GM19351 (cell line): ENCODE results near the gene SYPL2.

Experiments
- ATAC-seq: cut with Tn5 transposase; IDR thresholded peaks from one replicate; pipeline ENCODE4 v1.9.1; 2021; ENCODE audit warnings: mild to moderate bottlenecking, moderate library complexity; ENCODE audit not compliant: unreplicated experiment

SYPL2 gene

GRCh38 chr1:109490029-109490933 lies 23.9 kb downstream of the SYPL2 start:
- no peak for ATAC-seq

GRCh38 chr1:109490934-109491302 lies 24.6 kb downstream of the SYPL2 start:
- ATAC-seq, result no peak

GRCh38 chr1:109491372-109491771 lies 25.0 kb downstream of the SYPL2 start:
- no peak for ATAC-seq

GRCh38 chr1:109492779-109493178 lies 26.4 kb downstream of the SYPL2 start:
- no peak for ATAC-seq

GRCh38 chr1:109493227-109493626 lies 26.9 kb downstream of the SYPL2 start:
- no peak for ATAC-seq

- peak; percentile 86 for ATAC-seq
Measured at GRCh38 chr1:109493805-109494539, 27.6 kb downstream of the SYPL2 start, which contains the start of gene CYB561D1. Gene CYB561D1 (plus strand): TSS chr1:109494094. CDS start chr1:109494140, 46 bp downstream.

GRCh38 chr1:109495738-109496137 lies 29.4 kb downstream of the SYPL2 start:
- ATAC-seq, result no peak

GRCh38 chr1:109497449-109498160 lies 31.3 kb downstream of the SYPL2 start:
- no peak for ATAC-seq

- no peak for ATAC-seq
Measured at GRCh38 chr1:109498161-109498801, 31.9 kb downstream of the SYPL2 start.

GRCh38 chr1:109499081-109499480 lies 32.7 kb downstream of the SYPL2 start:
- ATAC-seq, result no peak

GRCh38 chr1:109499661-109500536 lies 33.6 kb downstream of the SYPL2 start:
- ATAC-seq, result no peak

GRCh38 chr1:109500941-109501381 lies 34.6 kb downstream of the SYPL2 start:
- ATAC-seq, result no peak

GRCh38 chr1:109501644-109502363 lies 35.5 kb downstream of the SYPL2 start:
- ATAC-seq, result no peak

- ATAC-seq, result no peak
Measured at GRCh38 chr1:109502364-109502851, 36.1 kb downstream of the SYPL2 start.

- ATAC-seq, result no peak
Measured at GRCh38 chr1:109503935-109504334, 37.6 kb downstream of the SYPL2 start.

GRCh38 chr1:109504974-109505373 lies 38.6 kb downstream of the SYPL2 start:
- no peak for ATAC-seq

- no peak for ATAC-seq
Measured at GRCh38 chr1:109508001-109508872, 41.9 kb downstream of the SYPL2 start.

GRCh38 chr1:109508873-109509175 lies 42.5 kb downstream of the SYPL2 start:
- no peak for ATAC-seq
